B cell (primary cell): ENCODE results near the gene ABCA6. TPM values are rescaled to one million over a fixed set of nuclear protein-coding genes. Genes with fewer than 3 reads are reported as not detected.

ENCODE experiments used
- ATAC-seq: fragments of 200-7000 bp; cut with Tn5 transposase; one replicate; pipeline ENCODE4 v1.10.0; 2021; ENCODE audit warnings: low read depth, mild to moderate bottlenecking, moderate number of reproducible peaks, moderate library complexity
- CTCF ChIA-PET: fragments of 350-600 bp; sonication (Branson Sonifier 250); formaldehyde crosslinking; loops from one replicate; lab custom pipeline; 2021; ENCODE audit warnings: antibody characterized with exemption, inconsistent platforms; lab: Charles Lee
- POLR2A ChIA-PET: fragments of 350-600 bp; sonication (Branson Sonifier 250); formaldehyde crosslinking; loops from one replicate; lab custom pipeline; 2021; ENCODE audit warnings: antibody characterized with exemption; lab: Charles Lee
- DNase-seq: peaks from one replicate; pipeline ENCODE4 v3.0.0; 2013
- H2AFZ ChIP-seq: 2 replicates; pipeline ENCODE4 v1.6.1; 2012; ENCODE audit warnings: mild to moderate bottlenecking, low read depth, low read length; ENCODE audit not compliant: insufficient read depth, poor library complexity, severe bottlenecking
- H3K27ac ChIP-seq, 2 donors: 1 replicate in 1 of 2; 2 replicates in 1 of 2; pipeline ENCODE4 v1.5.1; 2012 to 2013; ENCODE audit warnings: low read length in 2 of 2, mild to moderate bottlenecking in 2 of 2, moderate library complexity in 1 of 2
- H3K27me3 ChIP-seq, 4 experiments: fragments of 200-600 bp in 1 of 4; sonication (generic) in 1 of 4; replicated peaks in 1 of 4; 1 replicate in 2 of 4; 2 replicates in 2 of 4; pipeline versions ENCODE4 v1.6.1 to v1.7.0; 2013 to 2016; ENCODE audit warnings: low read length in 3 of 4, mild to moderate bottlenecking in 2 of 4, mixed read lengths in 1 of 4, moderate library complexity in 1 of 4; ENCODE audit not compliant: insufficient read depth in 4 of 4, control insufficient read depth in 3 of 4; ENCODE audit errors: control extremely low read depth in 1 of 4
- H3K36me3 ChIP-seq, 2 experiments: replicated peaks in 1 of 2; 1 replicate in 1 of 2; 2 replicates in 1 of 2; pipeline versions ENCODE4 v1.6.1 to v1.7.1; 2013; ENCODE audit warnings: low read length in 1 of 2; ENCODE audit not compliant: insufficient read depth in 2 of 2, control insufficient read depth in 1 of 2; ENCODE audit errors: control extremely low read depth in 1 of 2, extremely low read depth in 1 of 2
- H3K4me1 ChIP-seq, 2 donors: fragments of 200-600 bp in 1 of 2; sonication (generic) in 1 of 2; 1 replicate in 1 of 2; 2 replicates in 1 of 2; pipeline versions ENCODE4 v1.5.1 to v1.6.1; 2013 to 2017; ENCODE audit warnings: low read length in 2 of 2; ENCODE audit not compliant: control insufficient read depth in 2 of 2, insufficient read depth in 2 of 2
- H3K4me2 ChIP-seq: replicated peaks from 2 replicates; pipeline ENCODE3; 2012; ENCODE audit warnings: mild to moderate bottlenecking, low read depth, low read length; ENCODE audit not compliant: poor library complexity, severe bottlenecking
- H3K4me3 ChIP-seq, 5 experiments: fragments of 200-600 bp in 1 of 5; sonication (generic) in 1 of 5; 1 replicate in 3 of 5; 2 replicates in 2 of 5; pipeline versions ENCODE4 v1.5.1 to v1.7.0; 2011 to 2016; ENCODE audit warnings: low read length in 4 of 5, mild to moderate bottlenecking in 4 of 5, low read depth in 2 of 5, control low read depth in 1 of 5, moderate library complexity in 1 of 5; ENCODE audit not compliant: insufficient read depth in 1 of 5; ENCODE audit errors: control extremely low read depth in 1 of 5, extremely low read depth in 1 of 5
- H3K79me2 ChIP-seq: fragments of 200-600 bp; sonication (generic); one replicate; pipeline ENCODE4 v1.6.0; 2016; ENCODE audit warnings: low read length; ENCODE audit not compliant: control insufficient read depth, insufficient read depth
- H3K9ac ChIP-seq: fragments of 200-600 bp; sonication (generic); 2 replicates; pipeline ENCODE4 v1.6.1; 2017; ENCODE audit warnings: mild to moderate bottlenecking, low read length, moderate library complexity
- H3K9me3 ChIP-seq, 3 donors: one replicate each; pipeline versions ENCODE4 v1.6.1 to v1.7.1; 2013; ENCODE audit warnings: low read length in 2 of 3; ENCODE audit not compliant: control insufficient read depth in 2 of 3, insufficient read depth in 1 of 3; ENCODE audit errors: control extremely low read depth in 1 of 3
- H4K20me1 ChIP-seq: 2 replicates; pipeline ENCODE4 v1.6.0; 2012; ENCODE audit warnings: mild to moderate bottlenecking, low read length; ENCODE audit not compliant: insufficient read depth, control insufficient read depth, poor library complexity, severe bottlenecking
- H3K27ac Mint-ChIP-seq: one replicate; pipeline ENCODE4 v1.8.0; 2021; ENCODE audit warnings: mixed read lengths
- H3K27me3 Mint-ChIP-seq: one replicate; pipeline ENCODE4 v1.8.0; 2021; ENCODE audit warnings: mixed read lengths
- H3K4me1 Mint-ChIP-seq: one replicate; pipeline ENCODE4 v1.8.0; 2021; ENCODE audit warnings: mixed read lengths
- H3K4me3 Mint-ChIP-seq: one replicate; pipeline ENCODE4 v1.8.0; 2021; ENCODE audit warnings: mixed read lengths
- H3K9me3 Mint-ChIP-seq: one replicate; pipeline ENCODE4 v1.8.0; 2022; ENCODE audit warnings: mixed read lengths; ENCODE audit not compliant: insufficient read depth
- EZH2 ChIP-seq: IDR thresholded peaks from 2 replicates; pipeline ENCODE4 v1.6.1; 2012; ENCODE audit warnings: borderline replicate concordance, low read depth, mild to moderate bottlenecking, moderate library complexity, low read length; ENCODE audit not compliant: insufficient read depth, poor library complexity, severe bottlenecking
- WGBS: methylation state at CpG from one replicate; pipeline ENCODE4 v1.1.5; 2013; ENCODE audit warnings: missing lambda C conversion rate; ENCODE audit not compliant: insufficient coverage; 5-methylcytosine and 5-hydroxymethylcytosine counted together
- intact Hi-C: fragments of 100-400 bp; cut with micrococcal nuclease; formaldehyde crosslinking; loops from one replicate; pipeline ENCODE4 v1.10.0; 2022
- polyA minus RNA-seq: library from RNA; depleted of rRNA, polyadenylated mRNA; stranded (reverse); fragments of >200 nt; gene quantifications from 2 replicates; pipeline ENCODE4 v1.2.3, GENCODE V29; 2012
- polyA plus RNA-seq: library from polyadenylated mRNA; depleted of rRNA; stranded (reverse); fragments of >200 nt; gene quantifications from 2 replicates; pipeline ENCODE4 v1.2.3, GENCODE V29; 2012
- total RNA-seq, 2 donors: library from RNA; stranded (reverse); fragments of 120-200 nt in 1 of 2; gene quantifications; 1 replicate in 1 of 2; 2 replicates in 1 of 2; pipeline versions ENCODE4 v1.2.3 to v1.2.4, GENCODE V29; 2013 to 2022
- TF ChIP-seq, protein P1 (sequence below): fragments of 200-600 bp; IDR thresholded peaks from one replicate; pipeline ENCODE4 v1.8.0; 2022; ENCODE audit warnings: antibody characterized with exemption, mild to moderate bottlenecking

The ABCA6 gene
- total RNA-seq (0.75 and 1.4 TPM in 2 replicates), polyA plus RNA-seq (0.18 and 0.46 TPM in 2 replicates), polyA minus RNA-seq (0.69 and 1.2 TPM in 2 replicates)
- 1.2 TPM for total RNA-seq (2013)

GRCh38 chr17:69141431-69142174 lies at the start of gene ABCA6:
TSS of gene ABCA6 (minus strand) at chr17:69141895. CDS start at chr17:69140703, 1,192 bp downstream.
- Mint-ChIP-seq H3K4me3 (no peak within 1 kb of the TSS), H3K27me3 (no peaks in the 10 kb centered on the region), H3K4me1 (no peaks in the 10 kb centered on the region), H3K9me3 (no peaks in the 10 kb centered on the region), H3K27ac (no peak within 1 kb of the TSS)
- no peak within 1 kb of the TSS for H2AFZ ChIP-seq
- H3K36me3 ChIP-seq, result no peaks in the 10 kb centered on the region
- ChIA-PET POLR2A (no interaction called here), CTCF (no interaction called here)
- no peaks in the 10 kb centered on the region for H4K20me1 ChIP-seq
- no peaks in the 10 kb centered on the region for H3K4me1 ChIP-seq
- ATAC-seq, result no peak
- intact Hi-C loops, result no loop called here
- no peak for DNase-seq
- H3K9ac ChIP-seq, result no peak within 1 kb of the TSS
- TF ChIP-seq, protein P1, sequence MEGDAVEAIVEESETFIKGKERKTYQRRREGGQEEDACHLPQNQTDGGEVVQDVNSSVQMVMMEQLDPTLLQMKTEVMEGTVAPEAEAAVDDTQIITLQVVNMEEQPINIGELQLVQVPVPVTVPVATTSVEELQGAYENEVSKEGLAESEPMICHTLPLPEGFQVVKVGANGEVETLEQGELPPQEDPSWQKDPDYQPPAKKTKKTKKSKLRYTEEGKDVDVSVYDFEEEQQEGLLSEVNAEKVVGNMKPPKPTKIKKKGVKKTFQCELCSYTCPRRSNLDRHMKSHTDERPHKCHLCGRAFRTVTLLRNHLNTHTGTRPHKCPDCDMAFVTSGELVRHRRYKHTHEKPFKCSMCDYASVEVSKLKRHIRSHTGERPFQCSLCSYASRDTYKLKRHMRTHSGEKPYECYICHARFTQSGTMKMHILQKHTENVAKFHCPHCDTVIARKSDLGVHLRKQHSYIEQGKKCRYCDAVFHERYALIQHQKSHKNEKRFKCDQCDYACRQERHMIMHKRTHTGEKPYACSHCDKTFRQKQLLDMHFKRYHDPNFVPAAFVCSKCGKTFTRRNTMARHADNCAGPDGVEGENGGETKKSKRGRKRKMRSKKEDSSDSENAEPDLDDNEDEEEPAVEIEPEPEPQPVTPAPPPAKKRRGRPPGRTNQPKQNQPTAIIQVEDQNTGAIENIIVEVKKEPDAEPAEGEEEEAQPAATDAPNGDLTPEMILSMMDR, result no peak
- TF ChIP-seq EZH2, result no peak
- no peak within 1 kb of the TSS for H3K4me2 ChIP-seq
- no peaks in the 10 kb centered on the region for H3K79me2 ChIP-seq
- no peaks in the 10 kb centered on the region for H3K27me3 ChIP-seq
- no peak within 1 kb of the TSS for H3K27ac ChIP-seq
- no peak within 1 kb of the TSS for H3K4me3 ChIP-seq
- 100% methylated on average over 1 of the region's 4 CpGs for WGBS
- no peaks in the 10 kb centered on the region for H3K9me3 ChIP-seq

DNA sequence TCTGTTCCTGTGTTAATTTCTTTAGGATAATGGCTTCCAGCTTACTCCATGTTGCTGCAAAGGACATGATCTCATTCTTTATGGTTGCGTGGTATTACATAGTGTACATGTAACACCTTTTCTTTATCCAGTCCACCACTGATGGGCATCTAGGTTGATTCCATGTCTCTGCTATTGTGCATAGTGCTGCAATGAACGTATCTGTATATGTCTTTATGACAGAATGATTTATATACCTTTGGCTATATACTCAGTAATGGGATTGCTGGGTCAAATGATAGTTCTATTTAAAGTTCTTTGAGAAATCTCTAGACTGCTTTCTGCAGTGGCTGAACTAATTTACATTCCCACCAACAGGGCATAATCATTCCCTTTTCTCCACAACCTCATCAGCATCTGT lies 47.1 kb upstream of the ABCA6 start:
- H2AFZ ChIP-seq, result no peak overlapping the region
- TF ChIP-seq, protein P1, result no peak
- TF ChIP-seq EZH2, result no peak
- no peaks in the 10 kb centered on the region for H4K20me1 ChIP-seq
- H3K27me3 Mint-ChIP-seq, result no peaks in the 10 kb centered on the region
- no peaks in the 10 kb centered on the region for H3K4me1 Mint-ChIP-seq
- H3K9me3 Mint-ChIP-seq, result no peaks in the 10 kb centered on the region
- H3K79me2 ChIP-seq, result no peaks in the 10 kb centered on the region
- no peak overlapping the region for H3K4me2 ChIP-seq
- WGBS, result no CpG with 5 or more reads among the region's 2 CpGs
- DNase-seq (no peak), ATAC-seq (no peak)
- no peaks in the 10 kb centered on the region for H3K4me1 ChIP-seq
- H3K27ac Mint-ChIP-seq, result no peak overlapping the region
- intact Hi-C loops, result no loop called here
- POLR2A ChIA-PET, result no interaction called here
- CTCF ChIA-PET, result interaction anchor here (0.6 kb wide), 1 partner anchor 417 kb away, joined by 3 read pairs; no protein-coding TSS in a partner anchor
- no peaks in the 10 kb centered on the region for H3K36me3 ChIP-seq
- no peaks in the 10 kb centered on the region for H3K27me3 ChIP-seq
- no peaks in the 10 kb centered on the region for H3K9me3 ChIP-seq
- H3K27ac ChIP-seq, result no peak overlapping the region
- no peak overlapping the region for H3K9ac ChIP-seq
- no peak overlapping the region for H3K4me3 ChIP-seq
- no peak overlapping the region for H3K4me3 Mint-ChIP-seq
